NCI-H1417 treated with DMSO at 0.1 percent for 48 hours (cell line): ENCODE data around the gene CACNA1H.
"Not testable (repeated sequence)": the region's sequence is repeated elsewhere in the genome, so short reads cannot be mapped to it uniquely, and the experiment has no call there.

Experiments used
- DNase-seq: peaks from one replicate; lab custom pipeline; 2025; lab: John Stamatoyannopoulos, UW

CACNA1H gene

GRCh38 chr16:1255276-1256122, 102.6 kb downstream of the CACNA1H start, which contains the start of gene TPSD1:
Gene TPSD1, plus strand, starts transcription at chr16:1256069. Its CDS starts 212 bp downstream, at chr16:1256281.
- not testable (repeated sequence) for DNase-seq

GRCh38 chr16:1256296-1256873, 103.5 kb downstream of the CACNA1H start:
- not testable (repeated sequence) for DNase-seq

- DNase-seq = no peak
These were observed 104.0 kb downstream of the CACNA1H start for GRCh38 chr16:1256874-1257322.

GRCh38 chr16:1257561-1258224, 104.8 kb downstream of the CACNA1H start:
- DNase-seq = no peak

- no peak for DNase-seq
These were observed 105.3 kb downstream of the CACNA1H start for GRCh38 chr16:1258225-1258600.

- peak; percentile 18 for DNase-seq
These were observed 106.2 kb downstream of the CACNA1H start for GRCh38 chr16:1258906-1259759.

GRCh38 chr16:1259760-1260068, 106.8 kb downstream of the CACNA1H start:
- no peak for DNase-seq

- no peak for DNase-seq
These were observed 107.3 kb downstream of the CACNA1H start for GRCh38 chr16:1260101-1260680.

GRCh38 chr16:1261131-1261892, 108.4 kb downstream of the CACNA1H start:
- peak; percentile 3 for DNase-seq

- no peak for DNase-seq
These were observed 109.4 kb downstream of the CACNA1H start for GRCh38 chr16:1262210-1262845.

GRCh38 chr16:1262846-1263221, 109.9 kb downstream of the CACNA1H start:
- no peak for DNase-seq

- no peak for DNase-seq
These were observed 110.9 kb downstream of the CACNA1H start for GRCh38 chr16:1263591-1264344.

- DNase-seq = no peak
These were observed 111.6 kb downstream of the CACNA1H start for GRCh38 chr16:1264345-1265089.

- no peak for DNase-seq
These were observed 112.3 kb downstream of the CACNA1H start for GRCh38 chr16:1265090-1265630.

GRCh38 chr16:1265826-1266225, 112.9 kb downstream of the CACNA1H start:
- DNase-seq = no peak

GRCh38 chr16:1269418-1269817, 116.5 kb downstream of the CACNA1H start:
- not testable (repeated sequence) for DNase-seq

GRCh38 chr16:1271380-1271723, 118.4 kb downstream of the CACNA1H start:
- no peak for DNase-seq
